GM21529 (cell line): Measurements from ENCODE around the gene CCDC144A.
A peak's percentile ranks its signal among the peaks of the same experiment; 100 is the strongest.
"Not testable (repeated sequence)": the region's sequence is repeated elsewhere in the genome, so short reads cannot be mapped to it uniquely, and the experiment has no call there.

Source experiments
- ATAC-seq: cut with Tn5 transposase; IDR thresholded peaks from one replicate; pipeline ENCODE4 v1.9.1; 2021; ENCODE audit not compliant: unreplicated experiment

Gene CCDC144A

GRCh38 chr17:16689731-16690281 lies at the start of gene CCDC144A:
CCDC144A (plus strand) TSS chr17:16690241; CDS start chr17:16690401, 160 bp downstream.
- ATAC-seq, result not testable (repeated sequence)

GRCh38 chr17:16649585-16649984 lies 40.5 kb upstream of the CCDC144A start:
- no peak for ATAC-seq

- ATAC-seq, result no peak
Measured at GRCh38 chr17:16652252-16652651, 37.8 kb upstream of the CCDC144A start.

- ATAC-seq, result no peak
Measured at GRCh38 chr17:16652847-16653366, 37.1 kb upstream of the CCDC144A start.

- peak; percentile 92 for ATAC-seq
Measured at GRCh38 chr17:16653367-16654041, 36.5 kb upstream of the CCDC144A start, which contains the start of gene ZNF624. ZNF624 (minus strand) TSS chr17:16653850.

GRCh38 chr17:16661217-16661616 lies 28.8 kb upstream of the CCDC144A start:
- ATAC-seq, result no peak

- ATAC-seq, result no peak
Measured at GRCh38 chr17:16662936-16663335, 27.1 kb upstream of the CCDC144A start.

GRCh38 chr17:16666553-16666906 lies 23.5 kb upstream of the CCDC144A start:
- not testable (repeated sequence) for ATAC-seq

- not testable (repeated sequence) for ATAC-seq
Measured at GRCh38 chr17:16666907-16667636, 23.0 kb upstream of the CCDC144A start.

- ATAC-seq, result no peak
Measured at GRCh38 chr17:16676676-16677268, 13.3 kb upstream of the CCDC144A start.

- not testable (repeated sequence) for ATAC-seq
Measured at GRCh38 chr17:16683290-16684138, 6.5 kb upstream of the CCDC144A start.

GRCh38 chr17:16686019-16686418 lies 4.0 kb upstream of the CCDC144A start:
- ATAC-seq, result not testable (repeated sequence)

GRCh38 chr17:16687151-16687550 lies 2.9 kb upstream of the CCDC144A start:
- ATAC-seq, result not testable (repeated sequence)

GRCh38 chr17:16690447-16690846 lies 406 bp downstream of the CCDC144A start:
- not testable (repeated sequence) for ATAC-seq

- not testable (repeated sequence) for ATAC-seq
Measured at GRCh38 chr17:16697603-16698002, 7.6 kb downstream of the CCDC144A start.

GRCh38 chr17:16745492-16746203 lies 55.6 kb downstream of the CCDC144A start:
- not testable (repeated sequence) for ATAC-seq

- ATAC-seq, result not testable (repeated sequence)
Measured at GRCh38 chr17:16746571-16746970, 56.5 kb downstream of the CCDC144A start.

GRCh38 chr17:16750515-16750914 lies 60.5 kb downstream of the CCDC144A start:
- ATAC-seq, result not testable (repeated sequence)

GRCh38 chr17:16751224-16751923 lies 61.3 kb downstream of the CCDC144A start:
- not testable (repeated sequence) for ATAC-seq
